Hepatocyte (in vitro differentiated cells): ENCODE measurements around the gene PREX1. TPM values are rescaled to one million over a fixed set of nuclear protein-coding genes. Genes with fewer than 3 reads are reported as not detected.

Experiments
- DNase-seq: peaks from one replicate; pipeline ENCODE4 v3.0.0-alpha.2; 2016; ENCODE audit warnings: low spot score
- H2AFZ ChIP-seq: fragments of 200-600 bp; sonication (generic); 2 replicates; pipeline ENCODE4 v1.6.0; 2016; ENCODE audit warnings: antibody characterized with exemption, mild to moderate bottlenecking
- H3K27ac ChIP-seq: fragments of 200-600 bp; sonication (generic); 2 replicates; pipeline ENCODE4 v1.5.1; 2016; ENCODE audit warnings: mild to moderate bottlenecking
- H3K27me3 ChIP-seq: fragments of 200-600 bp; sonication (generic); 2 replicates; pipeline ENCODE4 v1.6.1; 2016
- H3K36me3 ChIP-seq: fragments of 200-600 bp; sonication (generic); replicated peaks from 2 replicates; pipeline ENCODE4 v1.5.1; 2016; ENCODE audit warnings: low read depth; ENCODE audit not compliant: insufficient read depth
- H3K4me1 ChIP-seq: fragments of 200-600 bp; sonication (generic); 2 replicates; pipeline ENCODE4 v1.5.1; 2016; ENCODE audit warnings: mild to moderate bottlenecking, moderate library complexity; ENCODE audit not compliant: insufficient read depth
- H3K4me2 ChIP-seq: fragments of 200-600 bp; sonication (generic); 2 replicates; pipeline ENCODE4 v1.6.0; 2016
- H3K4me3 ChIP-seq: fragments of 200-600 bp; sonication (generic); 2 replicates; pipeline ENCODE4 v1.5.1; 2016; ENCODE audit warnings: mild to moderate bottlenecking
- H3K79me2 ChIP-seq: fragments of 200-600 bp; sonication (generic); 2 replicates; pipeline ENCODE4 v1.6.0; 2017; ENCODE audit warnings: mild to moderate bottlenecking
- H3K9me2 ChIP-seq: fragments of 200-600 bp; sonication (generic); replicated peaks from 2 replicates; pipeline ENCODE4 v1.6.0; 2017; ENCODE audit warnings: mild to moderate bottlenecking; ENCODE audit not compliant: insufficient read depth
- H3K9me3 ChIP-seq: fragments of 200-600 bp; sonication (generic); 2 replicates; pipeline ENCODE4 v1.5.1; 2016; ENCODE audit warnings: low read depth, mild to moderate bottlenecking
- H4K20me1 ChIP-seq: fragments of 200-600 bp; sonication (generic); 2 replicates; pipeline ENCODE4 v1.6.0; 2016; ENCODE audit warnings: mild to moderate bottlenecking; ENCODE audit not compliant: insufficient read depth, poor library complexity, severe bottlenecking
- EZH2 ChIP-seq: fragments of 200-600 bp; sonication (generic); IDR thresholded peaks from 2 replicates; pipeline ENCODE4 v1.6.1; 2016; ENCODE audit warnings: antibody characterized with exemption, mild to moderate bottlenecking, borderline replicate concordance
- EZH2phosphoT487 ChIP-seq: fragments of 200-600 bp; sonication (generic); IDR thresholded peaks from one replicate; pipeline ENCODE4 v1.6.1; 2018; ENCODE audit warnings: antibody characterized with exemption, mild to moderate bottlenecking, low read depth, moderate library complexity; ENCODE audit not compliant: unreplicated experiment, severe bottlenecking
- WGBS: methylation state at CpG from one replicate; pipeline ENCODE4 v1.1.6; 2016; ENCODE audit warnings: low lambda C conversion rate; ENCODE audit errors: missing lambda C conversion rate; 5-methylcytosine and 5-hydroxymethylcytosine counted together
- polyA plus RNA-seq: library from polyadenylated mRNA; unstranded; fragments of >200 nt; fragmentation: Nextera tagmentation; extraction: Ambion mirVana; gene quantifications from 2 replicates; pipeline ENCODE4 v1.2.1, GENCODE V29; 2016
- total RNA-seq: library from RNA; depleted of rRNA; stranded (reverse); fragments of >200 nt; gene quantifications from 2 replicates; pipeline ENCODE4 v1.2.3, GENCODE V29; 2014
- TF ChIP-seq, protein P1 (sequence below): fragments of 200-600 bp; sonication (generic); IDR thresholded peaks from 2 replicates; pipeline ENCODE4 v1.5.1; 2016; ENCODE audit warnings: antibody characterized with exemption, mild to moderate bottlenecking; ENCODE audit not compliant: poor library complexity

The PREX1 gene
- total and polyA plus RNA-seq, 2 experiments from 2014 or later: 1.8 to 2.9 TPM

DNA sequence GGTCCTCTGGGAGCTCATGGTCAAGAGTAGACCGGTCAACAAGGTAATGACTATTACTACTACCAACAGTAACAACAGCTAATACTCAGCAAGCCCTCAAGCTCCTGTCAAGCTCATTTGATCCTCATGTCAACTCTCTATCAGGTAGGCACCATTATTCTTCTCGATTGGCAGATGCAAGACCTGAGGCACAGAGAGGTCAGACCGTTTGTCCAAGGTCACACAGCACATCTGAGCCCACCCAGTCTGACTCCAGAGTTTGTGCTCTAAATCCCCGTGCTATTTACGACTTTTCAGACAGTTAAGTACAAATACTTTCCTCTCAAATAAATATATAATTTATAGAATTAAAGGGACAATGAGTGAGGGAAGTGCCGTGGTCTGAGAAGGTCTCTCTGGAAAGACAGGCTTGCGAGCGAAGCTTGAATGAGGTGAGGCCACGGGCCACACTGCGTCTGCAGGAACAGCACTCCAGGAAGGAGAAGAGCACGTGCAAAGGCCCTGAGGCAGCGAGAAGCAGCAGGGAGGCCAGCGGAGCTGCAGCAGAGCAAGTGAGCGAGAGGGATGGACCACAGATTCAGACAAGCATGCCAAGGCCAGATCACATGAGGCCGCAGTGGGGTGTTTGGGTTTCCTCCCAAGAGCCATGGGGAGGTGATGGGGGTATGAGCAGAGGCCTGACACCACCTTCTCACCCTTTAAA lies 117.3 kb downstream of the PREX1 start:
- H3K27ac ChIP-seq: no peak overlapping the region
- H3K79me2 ChIP-seq: no peaks in the 10 kb centered on the region
- TF ChIP-seq EZH2: no peak
- H3K4me2 ChIP-seq: no peak overlapping the region
- 98% methylated on average over 15 of the region's 15 CpGs for WGBS
- H3K27me3 ChIP-seq: no peaks in the 10 kb centered on the region
- DNase-seq: no peak
- H3K4me1 ChIP-seq: peaks cover 5% of the 10 kb centered on the region
- no peak overlapping the region for H2AFZ ChIP-seq
- H3K4me3 ChIP-seq: no peak overlapping the region
- no peaks in the 10 kb centered on the region for H3K9me2 ChIP-seq
- no peaks in the 10 kb centered on the region for H4K20me1 ChIP-seq
- no peaks in the 10 kb centered on the region for H3K9me3 ChIP-seq
- no peaks in the 10 kb centered on the region for H3K36me3 ChIP-seq

DNA sequence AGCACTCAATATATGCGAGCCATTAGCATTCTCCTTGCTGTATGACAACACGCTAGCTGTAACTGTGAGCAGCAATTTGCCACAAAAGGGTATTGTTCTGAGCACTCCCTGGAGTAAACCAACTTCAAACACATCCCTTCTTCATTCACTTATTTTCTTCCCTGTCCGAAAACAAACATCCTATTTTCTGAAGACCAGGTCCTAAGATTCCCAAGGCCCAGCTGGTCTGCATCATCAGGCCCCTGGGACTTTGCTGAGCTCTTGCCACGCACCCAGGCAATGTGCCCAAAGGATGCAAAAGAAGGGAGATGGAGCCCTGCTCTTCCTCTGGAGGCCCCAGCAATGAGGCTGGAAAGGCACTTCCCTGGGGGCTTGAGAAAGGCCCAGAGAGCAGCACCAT lies 118.1 kb downstream of the PREX1 start:
- H3K4me1 ChIP-seq: peaks cover 13% of the 10 kb centered on the region
- 96% methylated on average over 4 of the region's 4 CpGs for WGBS

DNA sequence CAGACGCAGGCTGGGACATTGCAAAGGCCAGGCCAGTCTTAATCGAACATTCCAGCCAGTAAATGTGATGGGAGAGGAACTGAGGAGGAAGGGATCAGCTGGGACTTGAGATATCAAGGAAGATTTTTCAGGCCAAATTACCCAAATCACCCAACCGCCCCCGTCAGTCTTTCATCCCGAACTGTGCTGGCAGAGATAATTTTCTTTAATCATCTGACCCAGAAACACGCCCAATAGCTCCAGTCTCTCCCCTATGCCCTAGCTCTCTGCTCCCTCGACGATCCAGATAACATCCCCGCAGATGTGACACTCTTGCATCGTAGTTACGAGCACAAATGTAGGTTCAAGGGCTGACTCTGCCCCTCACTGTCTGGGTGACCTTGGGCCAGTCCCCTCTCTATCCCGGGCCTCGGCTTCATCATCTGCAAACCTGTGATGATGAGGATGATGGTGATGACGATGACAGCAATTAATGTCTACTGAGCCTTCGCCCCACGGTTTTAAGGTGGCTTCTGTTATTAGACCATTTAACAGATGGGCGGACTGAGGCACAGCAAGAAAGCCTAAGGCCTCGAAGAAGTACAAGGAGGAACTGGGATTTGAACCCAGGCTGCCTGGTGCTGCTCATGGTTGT lies 118.6 kb downstream of the PREX1 start:
- Histone ChIP-seq H3K27ac (no peak overlapping the region), H3K4me1 (peaks cover 13% of the 10 kb centered on the region), H3K36me3 (no peaks in the 10 kb centered on the region), H3K9me2 (no peaks in the 10 kb centered on the region), H3K9me3 (no peaks in the 10 kb centered on the region), H3K4me2 (no peak overlapping the region), H3K79me2 (no peaks in the 10 kb centered on the region), H2AFZ (no peak overlapping the region), H3K4me3 (no peak overlapping the region), H4K20me1 (no peaks in the 10 kb centered on the region), H3K27me3 (no peaks in the 10 kb centered on the region)
- TF ChIP-seq EZH2phosphoT487 (no peak), EZH2 (no peak)
- TF ChIP-seq, protein P1, sequence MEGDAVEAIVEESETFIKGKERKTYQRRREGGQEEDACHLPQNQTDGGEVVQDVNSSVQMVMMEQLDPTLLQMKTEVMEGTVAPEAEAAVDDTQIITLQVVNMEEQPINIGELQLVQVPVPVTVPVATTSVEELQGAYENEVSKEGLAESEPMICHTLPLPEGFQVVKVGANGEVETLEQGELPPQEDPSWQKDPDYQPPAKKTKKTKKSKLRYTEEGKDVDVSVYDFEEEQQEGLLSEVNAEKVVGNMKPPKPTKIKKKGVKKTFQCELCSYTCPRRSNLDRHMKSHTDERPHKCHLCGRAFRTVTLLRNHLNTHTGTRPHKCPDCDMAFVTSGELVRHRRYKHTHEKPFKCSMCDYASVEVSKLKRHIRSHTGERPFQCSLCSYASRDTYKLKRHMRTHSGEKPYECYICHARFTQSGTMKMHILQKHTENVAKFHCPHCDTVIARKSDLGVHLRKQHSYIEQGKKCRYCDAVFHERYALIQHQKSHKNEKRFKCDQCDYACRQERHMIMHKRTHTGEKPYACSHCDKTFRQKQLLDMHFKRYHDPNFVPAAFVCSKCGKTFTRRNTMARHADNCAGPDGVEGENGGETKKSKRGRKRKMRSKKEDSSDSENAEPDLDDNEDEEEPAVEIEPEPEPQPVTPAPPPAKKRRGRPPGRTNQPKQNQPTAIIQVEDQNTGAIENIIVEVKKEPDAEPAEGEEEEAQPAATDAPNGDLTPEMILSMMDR: no peak
- no peak for DNase-seq
- WGBS: 90% methylated on average over 18 of the region's 18 CpGs

More for the DNA sequence above, 118.1 kb downstream of the PREX1 start:
- H3K4me3 ChIP-seq: no peak overlapping the region
- H3K4me2 ChIP-seq: no peak overlapping the region
- DNase-seq: no peak
- TF ChIP-seq EZH2phosphoT487 (no peak), EZH2 (no peak)
- TF ChIP-seq, protein P1: no peak
- no peaks in the 10 kb centered on the region for H3K36me3 ChIP-seq
- no peaks in the 10 kb centered on the region for H3K9me3 ChIP-seq
- H3K9me2 ChIP-seq: no peaks in the 10 kb centered on the region
- no peaks in the 10 kb centered on the region for H3K79me2 ChIP-seq
- no peak overlapping the region for H2AFZ ChIP-seq
- no peaks in the 10 kb centered on the region for H3K27me3 ChIP-seq
- H4K20me1 ChIP-seq: no peaks in the 10 kb centered on the region
- H3K27ac ChIP-seq: no peak overlapping the region

DNA sequence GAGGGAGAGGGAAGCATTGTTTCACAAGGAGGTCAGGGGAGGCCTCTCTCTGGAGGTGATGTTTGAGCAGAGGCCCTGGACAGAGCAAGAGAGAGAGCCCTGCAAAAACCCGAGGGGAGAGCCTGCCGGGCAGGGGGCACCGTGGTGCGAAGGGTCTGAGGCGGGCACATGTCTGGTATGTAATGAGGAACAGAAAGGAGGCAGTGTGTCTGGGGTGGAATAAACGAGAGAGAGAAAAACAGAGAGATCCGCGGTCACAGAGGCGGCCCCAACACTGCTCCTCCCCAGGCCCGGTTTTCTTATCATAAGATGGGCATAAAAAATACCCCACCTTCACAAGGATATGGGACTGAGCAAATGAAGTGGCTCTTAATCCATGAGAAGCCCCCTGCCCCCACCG lies 119.2 kb downstream of the PREX1 start:
- H3K4me1 ChIP-seq: peaks cover 13% of the 10 kb centered on the region
- DNase-seq: no peak

More for the DNA sequence above, 119.2 kb downstream of the PREX1 start:
- H3K9me3 ChIP-seq: no peaks in the 10 kb centered on the region
- no peaks in the 10 kb centered on the region for H3K79me2 ChIP-seq
- no peak overlapping the region for H3K4me2 ChIP-seq
- H3K9me2 ChIP-seq: no peaks in the 10 kb centered on the region
- H3K27ac ChIP-seq: no peak overlapping the region
- WGBS: 84% methylated on average over 11 of the region's 11 CpGs
- no peak overlapping the region for H2AFZ ChIP-seq
- no peaks in the 10 kb centered on the region for H4K20me1 ChIP-seq
- no peaks in the 10 kb centered on the region for H3K36me3 ChIP-seq
- TF ChIP-seq, protein P1: no peak
- TF ChIP-seq EZH2phosphoT487: no peak
- TF ChIP-seq EZH2: no peak
- no peak overlapping the region for H3K4me3 ChIP-seq
- no peaks in the 10 kb centered on the region for H3K27me3 ChIP-seq
